Measurements from ENCODE around the gene PCDH15. TPM values are rescaled to one million over a fixed set of nuclear protein-coding genes. Genes with fewer than 3 reads are reported as not detected.

The PCDH15 gene
- total and polyA plus RNA-seq, 2 of the 13 experiments (the other 11 are each of a cell fraction or from before 2014, with no cell fraction given): not detected

DNA sequence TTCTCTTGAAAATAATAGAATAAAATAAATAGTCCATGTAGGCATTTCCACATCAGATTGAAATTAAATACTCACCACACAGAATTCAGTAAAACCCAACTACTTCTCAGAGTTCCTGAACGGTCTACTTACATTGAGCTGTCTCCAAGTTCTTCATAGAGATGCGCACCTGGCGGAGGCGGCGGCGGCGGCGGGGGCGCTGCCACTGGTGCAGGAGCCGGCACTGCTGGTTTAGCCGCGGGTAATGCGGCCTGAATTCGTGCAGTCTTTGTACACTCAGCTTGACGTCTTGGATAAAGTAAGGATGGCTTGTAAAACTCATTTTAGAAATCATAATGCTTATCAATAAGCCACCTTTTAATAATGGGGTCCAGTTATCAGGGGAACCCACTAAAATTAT, 973.8 kb downstream of the PCDH15 start:
- WGBS (ENCODE audit: low lambda C conversion rate): 43% methylated on average over 15 of the region's 15 CpGs
- DNase-seq (ENCODE audit: low spot score) (no peak), ATAC-seq (no peak), FAIRE-seq (no peak)
- H3K79me2 ChIP-seq (ENCODE audit: insufficient read depth, low read length): no peaks in the 10 kb centered on the region
- H3K9me3 ChIP-seq (ENCODE audit: low read length): no peaks in the 10 kb centered on the region
- intact Hi-C loops (cut with micrococcal nuclease; ENCODE audit: unreplicated experiment): no loop called here
- in situ Hi-C loops (cut with HindIII; ENCODE audit: extremely low pct_ligation_motif_present, low pct_unique_long_range_greater_than_20kb): loop anchor here (25.0 kb wide), 1 partner anchor 560 kb away; no protein-coding TSS in a partner anchor
- H3K36me3 ChIP-seq (replicated peaks in 1 of 2; ENCODE audit: control insufficient read depth in 1 of 2, insufficient read depth in 2 of 2, low read length in 2 of 2): no peaks in the 10 kb centered on the region
- no peak for TF ChIP-seq ZNF33B (CRISPR knock-in tag; IDR thresholded peaks at IDR 0.05)
- TF ChIP-seq CBX2 (IDR thresholded peaks at IDR 0.05; ENCODE audit: low read depth, low read length): no peak
- TF ChIP-seq CBX2 (CRISPR knock-in tag; IDR thresholded peaks at IDR 0.05; ENCODE audit: low read depth): no peak
- no peak for TF ChIP-seq SYNCRIP (IDR thresholded peaks at IDR 0.05; ENCODE audit: insufficient read depth, low read depth, low read length)
- no peak for TF ChIP-seq PAF1 (CRISPR knock-in tag; IDR thresholded peaks at IDR 0.05)
- TF ChIP-seq, protein P1, sequence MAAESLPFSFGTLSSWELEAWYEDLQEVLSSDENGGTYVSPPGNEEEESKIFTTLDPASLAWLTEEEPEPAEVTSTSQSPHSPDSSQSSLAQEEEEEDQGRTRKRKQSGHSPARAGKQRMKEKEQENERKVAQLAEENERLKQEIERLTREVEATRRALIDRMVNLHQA (CRISPR knock-in tag; IDR thresholded peaks at IDR 0.05): no peak
- TF ChIP-seq ZNF672 (CRISPR knock-in tag; IDR thresholded peaks at IDR 0.05): no peak
- TF ChIP-seq ZNF205 (CRISPR knock-in tag; IDR thresholded peaks at IDR 0.05): no peak
- no peak for TF ChIP-seq SMAD1 (CRISPR knock-in tag; IDR thresholded peaks at IDR 0.05; ENCODE audit: borderline replicate concordance, low read depth)
- TF ChIP-seq ZBTB7B (CRISPR knock-in tag; IDR thresholded peaks at IDR 0.05): no peak
- TF ChIP-seq NKX3-1 (CRISPR knock-in tag; IDR thresholded peaks at IDR 0.05): no peak
- TF ChIP-seq ERF (CRISPR knock-in tag; IDR thresholded peaks at IDR 0.05): no peak
- no peak for TF ChIP-seq ZNF567 (CRISPR knock-in tag; IDR thresholded peaks at IDR 0.05; ENCODE audit: borderline replicate concordance)
- no peak for TF ChIP-seq ZNF224 (CRISPR knock-in tag; IDR thresholded peaks at IDR 0.05)
- H2AFZ ChIP-seq (ENCODE audit: low read length): no peak overlapping the region
- H3K27me3 ChIP-seq (ENCODE audit: control insufficient read depth in 1 of 2, insufficient read depth in 2 of 2, low read length in 2 of 2): no peaks in the 10 kb centered on the region
- H3K27ac ChIP-seq (ENCODE audit: extremely low read length, insufficient read depth, low read length): no peak overlapping the region
- H3K4me2 ChIP-seq (ENCODE audit: low read depth, low read length): no peak overlapping the region
- BruUV-seq (replicated peaks): no TSS peak
- ChIA-PET POLR2A (no interaction called here), CTCF (ENCODE audit: low intra/inter-chr PET ratio, low total read pairs) (no interaction called here)
- H3K9ac ChIP-seq (ENCODE audit: insufficient read depth, low read depth, low read length): no peak overlapping the region
- no peak overlapping the region for H3K4me3 ChIP-seq (replicated peaks in 1 of 3; ENCODE audit: insufficient read depth in 1 of 3, low read depth in 2 of 3, low read length in 3 of 3)
- H3K4me1 ChIP-seq (ENCODE audit: insufficient read depth, low read length): no peaks in the 10 kb centered on the region
- H4K20me1 ChIP-seq (ENCODE audit: insufficient read depth, low read length): no peaks in the 10 kb centered on the region

Data from HepG2 (cell line).